ENCODE results near the gene ZBTB1.
A peak's percentile ranks its signal among the peaks of the same experiment; 100 is the strongest.
"Not testable (repeated sequence)": the region's sequence is repeated elsewhere in the genome, so short reads cannot be mapped to it uniquely, and the experiment has no call there.

ZBTB1 gene

DNA sequence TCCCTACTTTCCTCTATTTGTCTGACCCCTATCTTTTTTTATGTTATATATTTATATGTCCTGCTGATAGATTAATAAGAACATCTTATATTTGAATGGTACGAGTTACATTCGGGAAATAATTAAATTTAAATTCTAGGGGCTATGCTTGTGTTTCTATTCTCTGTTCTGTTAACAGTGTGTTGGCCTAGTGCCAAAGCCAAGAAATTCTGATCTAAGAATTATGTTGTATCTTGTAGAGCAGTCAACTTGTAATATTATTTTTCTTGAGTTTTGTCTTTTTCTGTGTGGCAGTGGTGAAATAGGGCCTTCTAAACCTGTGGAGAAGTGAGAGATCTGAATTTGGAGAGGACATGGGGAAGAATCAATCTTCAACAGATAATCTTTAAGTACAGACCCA is 27.0 kb downstream of the ZBTB1 start:
- no peak for DNase-seq (ENCODE audit: low read depth)

DNA sequence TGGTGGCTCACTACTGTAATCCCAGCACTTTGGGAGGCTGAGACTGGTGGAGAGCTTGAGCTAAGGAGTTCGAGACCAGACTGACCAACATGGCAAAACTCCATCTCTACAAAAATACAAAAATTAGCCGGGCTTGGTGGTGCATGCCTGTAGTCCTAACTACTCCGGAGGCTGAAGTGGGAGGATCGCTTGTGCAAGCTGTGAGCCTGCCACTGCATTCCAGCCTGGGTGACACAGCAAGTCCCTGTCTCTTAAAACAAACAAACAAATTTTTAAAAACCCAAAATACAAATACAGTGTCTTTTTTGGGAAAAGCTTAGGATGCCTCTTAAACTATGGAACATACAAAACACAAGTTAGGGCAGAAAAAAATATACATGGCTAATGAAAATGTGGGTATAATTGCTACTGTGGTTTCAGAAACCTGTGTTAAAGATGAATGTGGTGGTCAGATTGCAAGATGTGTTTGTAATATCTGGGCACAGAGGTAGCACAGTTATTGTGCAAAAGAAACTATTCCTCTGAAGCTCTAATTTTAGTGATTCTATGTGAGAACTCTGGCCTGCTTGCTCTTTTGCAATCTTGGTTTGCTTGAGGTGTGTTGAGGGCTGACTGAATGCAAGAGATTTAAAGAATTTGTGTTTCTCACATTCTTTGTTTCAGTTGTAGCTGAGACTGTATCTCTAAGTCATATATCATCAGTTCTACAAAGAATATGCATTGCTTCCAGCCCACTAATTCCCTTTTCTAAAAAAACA is 32.1 kb downstream of the ZBTB1 start:
- DNase-seq (ENCODE audit: low read depth), result no peak

DNA sequence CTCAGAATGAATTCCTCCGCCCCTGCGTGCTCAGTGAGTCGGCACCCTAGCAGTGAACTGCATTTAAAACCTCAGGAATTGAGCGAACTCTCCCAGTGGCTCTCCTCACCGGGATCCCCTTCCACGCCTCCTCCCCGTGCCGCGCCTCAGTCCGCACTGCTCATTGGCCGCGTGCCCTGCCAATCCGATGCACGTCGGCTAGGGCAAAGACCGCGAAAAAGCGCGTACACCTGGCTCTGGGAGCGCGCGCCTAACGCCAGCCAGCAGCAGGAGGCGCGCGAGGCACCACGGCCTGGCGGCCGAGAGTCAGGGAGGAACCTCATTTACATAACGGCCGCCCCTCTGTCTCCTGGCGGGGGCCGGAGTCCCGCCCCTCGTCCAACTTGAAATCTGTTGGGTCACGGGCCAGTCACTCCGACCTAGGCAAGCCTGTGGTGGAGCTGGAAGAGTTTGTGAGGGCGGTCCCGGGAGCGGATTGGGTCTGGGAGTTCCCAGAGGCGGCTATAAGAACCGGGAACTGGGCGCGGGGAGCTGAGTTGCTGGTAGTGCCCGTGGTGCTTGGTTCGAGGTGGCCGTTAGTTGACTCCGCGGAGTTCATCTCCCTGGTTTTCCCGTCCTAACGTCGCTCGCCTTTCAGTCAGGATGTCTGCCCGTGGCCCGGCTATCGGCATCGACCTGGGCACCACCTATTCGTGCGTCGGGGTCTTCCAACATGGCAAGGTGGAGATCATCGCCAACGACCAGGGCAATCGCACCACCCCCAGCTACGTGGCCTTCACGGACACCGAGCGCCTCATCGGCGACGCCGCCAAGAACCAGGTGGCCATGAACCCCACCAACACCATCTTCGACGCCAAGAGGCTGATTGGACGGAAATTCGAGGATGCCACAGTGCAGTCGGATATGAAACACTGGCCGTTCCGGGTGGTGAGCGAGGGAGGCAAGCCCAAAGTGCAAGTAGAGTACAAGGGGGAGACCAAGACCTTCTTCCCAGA is 35.9 kb downstream of the ZBTB1 start, which contains the start of gene HSPA2:
TSS of gene HSPA2 (plus strand) at position 534 of the 995 bp plus-strand sequence. CDS start at position 643, 109 bp downstream.
- peak; percentile 99 for DNase-seq (ENCODE audit: low read depth)

DNA sequence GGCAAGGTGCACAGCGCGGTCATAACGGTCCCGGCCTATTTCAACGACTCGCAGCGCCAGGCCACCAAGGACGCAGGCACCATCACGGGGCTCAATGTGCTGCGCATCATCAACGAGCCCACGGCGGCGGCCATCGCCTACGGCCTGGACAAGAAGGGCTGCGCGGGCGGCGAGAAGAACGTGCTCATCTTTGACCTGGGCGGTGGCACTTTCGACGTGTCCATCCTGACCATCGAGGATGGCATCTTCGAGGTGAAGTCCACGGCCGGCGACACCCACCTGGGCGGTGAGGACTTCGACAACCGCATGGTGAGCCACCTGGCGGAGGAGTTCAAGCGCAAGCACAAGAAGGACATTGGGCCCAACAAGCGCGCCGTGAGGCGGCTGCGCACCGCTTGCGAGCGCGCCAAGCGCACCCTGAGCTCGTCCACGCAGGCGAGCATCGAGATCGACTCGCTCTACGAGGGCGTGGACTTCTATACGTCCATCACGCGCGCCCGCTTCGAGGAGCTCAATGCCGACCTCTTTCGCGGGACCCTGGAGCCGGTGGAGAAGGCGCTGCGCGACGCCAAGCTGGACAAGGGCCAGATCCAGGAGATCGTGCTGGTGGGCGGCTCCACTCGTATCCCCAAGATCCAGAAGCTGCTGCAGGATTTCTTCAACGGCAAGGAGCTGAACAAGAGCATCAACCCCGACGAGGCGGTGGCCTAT is 36.8 kb downstream of the ZBTB1 start:
- no peak for DNase-seq (ENCODE audit: low read depth)

DNA sequence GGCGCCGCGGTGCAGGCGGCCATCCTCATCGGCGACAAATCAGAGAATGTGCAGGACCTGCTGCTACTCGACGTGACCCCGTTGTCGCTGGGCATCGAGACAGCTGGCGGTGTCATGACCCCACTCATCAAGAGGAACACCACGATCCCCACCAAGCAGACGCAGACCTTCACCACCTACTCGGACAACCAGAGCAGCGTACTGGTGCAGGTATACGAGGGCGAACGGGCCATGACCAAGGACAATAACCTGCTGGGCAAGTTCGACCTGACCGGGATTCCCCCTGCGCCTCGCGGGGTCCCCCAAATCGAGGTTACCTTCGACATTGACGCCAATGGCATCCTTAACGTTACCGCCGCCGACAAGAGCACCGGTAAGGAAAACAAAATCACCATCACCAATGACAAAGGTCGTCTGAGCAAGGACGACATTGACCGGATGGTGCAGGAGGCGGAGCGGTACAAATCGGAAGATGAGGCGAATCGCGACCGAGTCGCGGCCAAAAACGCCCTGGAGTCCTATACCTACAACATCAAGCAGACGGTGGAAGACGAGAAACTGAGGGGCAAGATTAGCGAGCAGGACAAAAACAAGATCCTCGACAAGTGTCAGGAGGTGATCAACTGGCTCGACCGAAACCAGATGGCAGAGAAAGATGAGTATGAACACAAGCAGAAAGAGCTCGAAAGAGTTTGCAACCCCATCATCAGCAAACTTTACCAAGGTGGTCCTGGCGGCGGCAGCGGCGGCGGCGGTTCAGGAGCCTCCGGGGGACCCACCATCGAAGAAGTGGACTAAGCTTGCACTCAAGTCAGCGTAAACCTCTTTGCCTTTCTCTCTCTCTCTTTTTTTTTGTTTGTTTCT is 37.6 kb downstream of the ZBTB1 start:
- DNase-seq (ENCODE audit: low read depth), result no peak

- DNase-seq (ENCODE audit: low read depth), result no peak
Observed at GRCh38 chr14:64542836-64543201, 38.2 kb downstream of the ZBTB1 start.

DNA sequence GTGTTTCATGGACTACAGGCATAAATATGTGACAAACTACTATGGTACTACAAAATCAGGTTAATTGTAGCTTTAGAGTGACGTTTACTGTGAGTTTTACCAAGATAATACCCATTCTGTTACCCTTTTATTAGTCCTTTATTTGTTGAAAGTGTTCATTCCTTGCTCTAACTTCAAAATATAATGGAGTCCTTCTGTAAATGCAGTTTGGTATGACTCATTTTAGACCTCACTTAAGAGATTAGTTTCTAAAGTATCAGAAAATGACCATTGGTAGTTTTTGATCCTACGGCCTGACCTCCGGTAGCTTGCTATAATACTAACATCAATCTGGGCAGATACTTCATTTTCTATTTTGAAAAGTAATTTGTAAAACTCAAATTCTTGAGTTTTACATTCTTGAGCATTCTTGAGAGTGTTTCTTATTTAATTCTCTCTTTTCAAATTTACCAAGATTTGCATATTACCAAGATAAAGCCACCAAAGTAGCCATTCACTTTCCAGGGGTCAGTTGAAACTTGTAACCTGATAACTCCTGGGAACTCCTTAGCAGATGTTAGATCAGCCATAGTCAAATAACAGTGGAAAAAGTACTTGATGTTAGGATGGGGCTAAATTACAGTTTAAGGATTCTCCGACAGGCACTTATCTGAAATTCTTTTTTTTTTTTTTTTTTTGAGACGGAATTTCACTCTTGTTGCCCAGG is 40.2 kb downstream of the ZBTB1 start:
- no peak for DNase-seq (ENCODE audit: low read depth)

GRCh38 chr14:64549016-64549415 is 44.4 kb downstream of the ZBTB1 start:
- DNase-seq (ENCODE audit: low read depth), result no peak

DNA sequence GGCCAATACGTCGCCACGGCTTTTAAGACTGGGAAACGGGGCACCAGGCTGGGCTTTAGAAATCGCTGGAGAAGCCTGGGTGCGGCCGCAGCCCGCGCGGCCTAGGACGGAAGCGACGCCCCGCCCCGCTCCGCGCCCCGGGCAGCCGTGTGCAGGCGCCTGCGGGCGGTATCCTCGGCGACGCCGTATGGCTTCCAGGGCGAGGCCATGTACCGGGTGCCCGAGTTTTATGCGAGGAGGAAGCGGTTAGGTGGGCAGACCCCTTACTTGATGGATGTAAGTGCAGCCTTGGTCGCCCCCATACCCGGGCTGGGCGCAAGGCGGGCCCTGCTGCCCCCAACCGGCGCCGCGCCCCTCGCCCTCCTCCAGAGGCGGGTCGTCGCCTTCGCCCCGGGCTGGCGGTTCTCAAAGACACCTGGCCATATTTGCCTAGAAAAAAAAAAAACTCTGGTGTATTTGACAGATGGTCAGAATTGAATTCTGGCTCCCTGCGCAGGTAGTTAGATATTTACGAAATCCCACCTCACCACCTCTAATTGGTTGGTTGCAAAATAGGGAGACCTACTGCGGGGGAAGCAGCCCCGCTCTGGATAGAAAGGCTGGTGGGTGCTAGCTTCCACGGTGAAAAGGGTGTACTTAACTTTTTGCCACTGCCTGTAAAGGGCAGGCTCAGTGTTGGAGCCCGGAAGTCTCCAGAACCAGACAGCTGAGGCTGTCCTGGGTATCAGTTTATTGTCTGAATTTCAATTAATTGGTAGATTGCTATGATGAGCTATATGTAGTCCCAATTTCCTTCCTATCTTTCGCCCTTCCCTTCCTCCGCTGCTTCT is 45.4 kb downstream of the ZBTB1 start, which contains the start of gene PPP1R36:
TSS of gene PPP1R36 (plus strand) at position 171 of the 830 bp plus-strand sequence. CDS start at position 208, 37 bp downstream.
- peak; percentile 23 for DNase-seq (ENCODE audit: low read depth)

DNA sequence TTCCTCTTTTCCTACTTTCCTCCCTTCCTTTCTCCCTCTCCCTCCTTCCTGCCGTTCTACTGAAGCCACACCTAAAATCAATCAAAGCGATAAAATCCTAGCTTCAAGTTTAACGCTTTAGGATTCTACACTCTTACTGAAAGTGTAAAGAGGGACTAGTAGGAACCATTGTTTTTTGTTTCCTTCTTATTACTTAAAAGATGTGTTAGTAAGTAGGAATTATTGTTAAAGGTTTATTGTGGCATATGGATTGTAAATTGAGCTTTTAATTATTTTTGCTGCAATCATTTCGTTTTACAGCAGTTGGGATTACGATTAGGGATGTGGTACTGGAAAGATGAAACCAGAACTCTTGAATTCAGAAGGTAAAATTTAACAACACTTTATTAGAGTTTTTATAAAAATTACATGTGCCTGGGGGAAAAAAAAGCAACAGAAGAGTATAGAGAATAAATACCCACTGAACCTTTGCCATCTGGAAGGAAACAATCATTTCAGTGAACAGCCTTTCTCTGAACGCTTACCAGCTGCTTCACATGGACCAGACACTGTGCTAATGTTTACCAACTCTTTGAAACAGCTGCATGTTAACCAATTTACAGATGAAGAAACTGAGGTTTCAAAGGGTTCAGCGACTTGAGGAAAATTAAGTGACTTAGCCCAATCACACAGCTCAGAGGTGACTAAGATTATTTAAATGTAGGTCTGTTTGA is 46.2 kb downstream of the ZBTB1 start:
- DNase-seq (ENCODE audit: low read depth), result no peak

DNA sequence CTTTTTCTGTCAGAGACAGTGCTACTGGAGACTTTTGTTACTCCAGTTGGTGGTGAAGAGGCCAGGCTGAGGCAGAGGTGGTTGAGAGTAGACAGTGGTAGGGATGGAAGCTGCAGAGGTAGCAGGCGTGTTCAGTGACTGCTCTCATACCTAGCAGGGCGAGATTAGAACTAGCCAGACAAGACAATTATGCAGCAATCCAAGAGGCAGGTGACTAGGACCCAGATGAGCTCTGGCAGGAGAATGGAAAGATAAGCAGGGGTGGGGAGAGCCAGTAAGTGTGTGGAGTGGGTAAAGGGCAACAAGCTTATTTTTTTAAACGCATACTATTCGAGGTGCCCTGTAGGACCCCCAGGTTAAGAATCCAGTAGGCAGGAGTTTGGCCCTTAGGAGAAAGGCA is 50.0 kb downstream of the ZBTB1 start:
- DNase-seq (ENCODE audit: low read depth), result no peak

- peak; percentile 75 for DNase-seq (ENCODE audit: low read depth)
Observed at GRCh38 chr14:64556526-64556925, 52.0 kb downstream of the ZBTB1 start.

GRCh38 chr14:64558216-64558615 is 53.6 kb downstream of the ZBTB1 start:
- not testable (repeated sequence) for DNase-seq (ENCODE audit: low read depth)

- no peak for DNase-seq (ENCODE audit: low read depth)
Observed at GRCh38 chr14:64561631-64562030, 57.1 kb downstream of the ZBTB1 start.

DNA sequence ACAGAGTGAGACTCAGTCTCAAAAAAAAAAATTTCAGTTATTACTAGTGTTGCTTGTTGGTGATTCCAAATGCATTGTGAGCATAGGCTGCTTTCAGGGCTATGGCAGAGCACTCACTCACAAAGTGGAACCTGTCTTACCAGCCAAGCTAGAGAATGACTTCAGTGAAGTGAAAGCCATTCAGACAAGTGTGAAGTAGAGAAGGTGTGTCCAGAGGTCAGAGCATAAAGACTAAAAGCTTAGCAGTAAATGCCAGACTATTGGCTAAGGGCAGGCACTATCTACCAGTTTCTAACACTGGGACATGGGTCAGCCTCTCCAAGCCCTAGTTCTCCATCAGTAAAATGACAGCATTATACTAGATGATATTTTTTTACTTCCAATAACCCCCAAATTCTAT is 57.9 kb downstream of the ZBTB1 start:
- no peak for DNase-seq (ENCODE audit: low read depth)

DNA sequence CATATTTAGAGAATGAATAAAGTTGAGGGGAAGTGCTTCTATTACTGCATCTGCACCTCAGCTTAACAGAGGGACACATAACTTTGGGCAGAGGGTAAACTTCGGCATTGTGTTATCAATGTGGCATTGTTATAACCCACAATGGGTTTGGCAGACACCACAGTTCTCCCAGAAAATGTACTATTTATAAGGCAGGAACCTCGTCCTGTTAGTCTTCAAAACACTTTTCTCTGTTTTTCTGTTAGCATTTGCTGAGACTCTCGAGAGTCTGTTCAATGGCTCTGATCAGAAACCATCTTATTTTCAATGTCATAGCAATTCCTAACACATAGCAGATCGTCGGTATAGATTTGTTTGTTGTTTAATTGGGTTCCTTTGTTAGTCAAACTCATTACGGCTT is 59.1 kb downstream of the ZBTB1 start:
- no peak for DNase-seq (ENCODE audit: low read depth)

DNA sequence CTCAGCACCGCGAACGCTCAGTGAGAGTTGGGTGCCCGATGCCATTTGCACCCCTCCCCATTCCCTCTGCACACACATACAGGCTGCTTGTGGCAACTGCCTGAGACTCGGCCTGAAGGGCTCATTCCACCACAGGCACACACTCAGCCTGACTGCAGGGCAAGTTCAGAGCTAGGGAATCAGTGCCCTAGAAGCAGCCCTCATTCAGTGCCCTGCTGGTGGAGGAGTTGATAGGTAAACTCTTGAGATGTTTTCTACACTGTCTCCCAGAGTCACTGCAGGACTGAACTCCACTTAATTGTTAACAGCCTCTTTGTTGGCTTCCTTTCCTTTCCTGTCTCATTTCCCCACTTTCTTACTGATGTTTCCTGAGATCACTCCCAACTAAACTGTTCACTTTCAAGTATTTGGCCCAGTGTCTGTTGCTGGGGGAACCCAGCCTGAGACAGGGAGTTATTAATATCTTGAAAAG is 62.1 kb downstream of the ZBTB1 start:
- DNase-seq (ENCODE audit: low read depth), result no peak

GRCh38 chr14:64569138-64569631 is 64.6 kb downstream of the ZBTB1 start:
- peak; percentile 58 for DNase-seq (ENCODE audit: low read depth)

DNA sequence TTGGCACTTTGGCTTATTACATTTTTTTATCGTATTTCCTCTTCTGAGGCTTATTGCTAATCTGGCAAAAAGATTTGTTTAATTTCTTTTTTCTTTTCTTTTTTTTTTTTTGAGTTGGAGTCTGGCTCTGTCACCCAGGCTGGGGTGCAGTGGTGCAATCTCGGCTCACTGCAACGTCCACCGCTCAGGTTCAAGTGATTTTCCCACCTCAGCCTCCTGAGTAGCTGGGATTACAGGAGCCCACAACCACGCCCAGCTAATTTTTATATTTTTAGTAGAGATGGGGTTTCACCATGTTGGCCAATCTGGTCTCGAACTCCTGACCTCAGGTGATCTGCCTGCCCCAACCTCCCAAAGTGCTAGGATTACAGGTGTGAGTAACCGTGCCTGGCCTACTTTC is 65.1 kb downstream of the ZBTB1 start:
- DNase-seq (ENCODE audit: low read depth), result not testable (repeated sequence)
